IPS-NIHi11 (cell line): ENCODE measurements around the gene ZNF264.
A peak's percentile ranks its signal among the peaks of the same experiment; 100 is the strongest.
"Not testable (repeated sequence)": the region's sequence is repeated elsewhere in the genome, so short reads cannot be mapped to it uniquely, and the experiment has no call there.

Source experiments
- DNase-seq: peaks from one replicate; pipeline ENCODE4 v3.0.0; 2012; ENCODE audit warnings: mixed read lengths, low spot score

ZNF264 gene

DNA sequence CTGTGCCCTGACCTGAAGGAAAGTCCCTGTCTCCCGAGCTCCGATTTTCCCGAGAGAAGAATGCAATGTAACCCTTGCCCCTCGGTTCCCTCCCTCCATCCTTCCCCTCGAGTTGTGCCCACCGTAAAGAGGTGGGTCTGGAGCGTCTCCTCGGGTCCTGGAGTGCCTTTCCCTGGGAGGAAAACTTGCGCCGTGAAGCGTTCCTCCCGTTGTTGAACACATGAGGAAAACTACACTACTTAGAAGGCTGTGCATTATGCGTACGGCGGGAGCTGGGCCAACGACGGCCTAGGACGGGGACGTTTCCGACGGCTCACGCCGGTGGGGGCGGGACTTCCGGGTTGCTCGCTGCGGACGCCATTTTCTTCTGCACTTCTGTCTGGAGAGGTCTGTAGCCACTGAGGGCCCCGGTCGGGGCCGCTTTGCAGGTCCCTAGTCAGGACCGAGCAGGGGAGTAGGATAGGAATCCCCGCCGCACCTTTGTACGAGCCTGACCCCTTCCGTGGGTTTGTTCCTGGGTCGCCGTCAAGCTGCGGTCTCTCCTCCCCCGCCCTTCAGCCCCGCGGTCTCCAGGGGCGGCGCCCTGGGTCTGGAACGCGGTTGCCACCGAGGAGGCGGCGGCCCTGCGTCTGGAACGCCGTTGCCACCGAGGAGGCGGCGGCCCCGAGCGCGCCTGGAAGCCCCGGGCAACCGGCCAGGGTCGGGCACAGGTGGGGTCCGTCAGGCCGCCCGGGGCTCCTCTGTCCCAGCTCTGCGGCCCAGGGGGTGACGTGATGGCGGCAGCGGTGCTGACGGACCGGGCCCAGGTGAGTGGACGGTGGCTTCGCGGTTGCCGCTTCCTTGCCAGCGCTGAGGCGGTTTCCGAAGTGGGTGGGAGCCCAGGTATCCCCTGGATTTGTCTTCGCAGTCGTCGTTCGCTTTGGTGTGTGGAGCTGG is at the start of gene ZNF264:
Gene ZNF264 (plus strand): TSS at position 360 of the 936 bp plus-strand sequence. CDS start 414 bp downstream, at position 774.
- DNase-seq: peak; percentile 92

DNA sequence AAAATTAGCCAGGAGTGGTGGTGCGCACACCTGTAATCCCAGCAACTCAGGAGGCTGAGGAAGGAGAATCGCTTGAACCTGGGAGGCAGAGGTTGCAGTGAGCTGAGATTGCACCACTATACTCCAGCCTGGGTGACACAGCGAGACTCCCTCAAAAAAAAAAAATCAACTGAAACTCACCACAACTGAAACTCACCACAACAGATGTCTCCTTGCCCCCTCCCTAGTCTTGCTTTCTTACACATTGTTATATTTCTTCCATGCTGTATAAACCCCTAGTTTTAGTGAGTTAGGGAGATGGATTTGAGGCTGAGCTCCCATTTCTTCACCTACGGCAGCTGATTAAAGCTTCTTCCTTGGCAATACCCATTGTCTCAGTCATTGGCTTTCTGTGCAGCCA is 49.6 kb upstream of the ZNF264 start:
- DNase-seq: no peak

DNA sequence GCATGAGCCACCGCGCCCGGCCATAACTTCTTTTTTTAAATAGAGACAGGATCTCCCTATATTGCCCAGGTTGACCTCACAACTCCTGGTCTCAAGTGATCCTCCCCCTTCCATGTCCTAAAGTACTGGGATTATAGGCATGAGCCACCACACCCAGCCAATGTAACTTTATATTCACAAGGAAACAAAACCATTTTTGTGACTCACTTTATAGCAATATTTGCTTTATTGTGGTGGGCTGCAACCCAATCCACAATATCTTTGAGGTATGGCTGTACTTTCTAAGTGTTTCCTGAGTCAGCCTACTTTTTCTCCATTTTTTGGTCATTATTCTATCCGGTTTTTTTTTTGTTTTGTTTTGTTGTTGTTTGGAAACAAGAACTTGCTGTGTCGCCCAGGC is 38.4 kb upstream of the ZNF264 start:
- no peak for DNase-seq

DNA sequence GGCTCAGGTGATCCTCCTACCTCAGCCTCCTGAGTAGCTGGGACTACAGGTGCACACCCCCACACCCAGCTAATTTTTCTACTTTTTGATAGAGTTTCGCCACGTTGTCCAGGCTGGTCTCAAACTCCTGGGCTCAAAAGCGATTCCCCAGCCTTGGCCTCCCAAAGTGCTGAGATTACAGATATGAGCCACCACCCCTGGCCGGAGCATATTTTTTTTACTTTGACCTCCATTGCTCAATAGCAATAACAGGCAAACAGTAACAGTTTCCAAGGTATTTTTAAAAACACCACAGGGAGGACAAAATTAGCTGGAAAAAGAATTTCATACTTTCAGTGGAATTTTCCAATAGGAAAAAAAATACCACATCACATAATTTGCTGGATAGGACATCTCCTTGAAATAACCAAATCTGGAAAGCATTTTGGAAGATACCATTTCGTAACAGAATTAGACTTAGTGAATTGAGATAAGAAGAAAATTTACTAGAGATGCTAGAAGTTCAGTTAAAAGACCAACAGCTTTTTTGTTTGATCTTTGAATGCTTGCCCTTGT is 29.2 kb upstream of the ZNF264 start:
- DNase-seq: no peak

DNA sequence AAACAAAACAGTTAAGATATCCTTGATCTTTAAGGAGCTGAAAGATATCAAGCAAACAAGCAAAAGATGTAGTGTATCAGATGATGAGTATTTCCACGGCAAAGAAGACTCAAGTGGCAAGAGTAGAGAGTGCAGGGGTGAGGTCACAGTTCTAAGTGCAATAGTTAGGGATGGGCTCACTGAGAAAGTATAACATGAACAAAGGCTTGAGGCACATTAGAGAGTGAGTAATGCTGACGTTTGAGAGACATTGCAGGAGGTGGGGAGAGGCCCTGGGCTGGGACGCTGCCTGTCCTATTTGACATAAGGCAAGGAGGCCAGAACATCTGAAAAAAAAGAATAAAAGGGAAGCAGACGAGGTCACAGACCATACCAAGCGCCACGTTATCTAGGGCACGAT is 25.5 kb upstream of the ZNF264 start:
- no peak for DNase-seq

DNA sequence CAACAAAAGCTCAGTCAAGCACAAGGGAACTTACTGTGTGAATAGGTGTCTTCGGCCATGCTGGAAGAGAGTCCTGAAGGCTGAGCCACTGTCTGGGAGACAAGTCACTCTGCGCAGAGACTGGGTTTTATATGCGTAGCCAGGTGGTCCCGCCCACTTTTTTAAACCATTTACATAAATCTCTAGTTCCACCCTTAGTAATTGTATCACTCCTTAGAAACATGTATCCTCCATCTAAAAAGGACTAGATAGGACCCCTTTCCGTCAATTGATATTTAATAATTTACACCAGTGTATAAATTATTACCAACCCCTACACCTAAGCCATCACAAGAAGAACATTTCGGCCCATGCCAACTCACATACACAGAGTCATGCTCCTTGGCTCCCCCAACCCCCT is 23.9 kb upstream of the ZNF264 start, which contains the start of gene DUXA:
Gene DUXA (minus strand): TSS at position 101 of the 400 bp plus-strand sequence. CDS start 42 bp downstream, at position 59.
- DNase-seq: no peak

DNA sequence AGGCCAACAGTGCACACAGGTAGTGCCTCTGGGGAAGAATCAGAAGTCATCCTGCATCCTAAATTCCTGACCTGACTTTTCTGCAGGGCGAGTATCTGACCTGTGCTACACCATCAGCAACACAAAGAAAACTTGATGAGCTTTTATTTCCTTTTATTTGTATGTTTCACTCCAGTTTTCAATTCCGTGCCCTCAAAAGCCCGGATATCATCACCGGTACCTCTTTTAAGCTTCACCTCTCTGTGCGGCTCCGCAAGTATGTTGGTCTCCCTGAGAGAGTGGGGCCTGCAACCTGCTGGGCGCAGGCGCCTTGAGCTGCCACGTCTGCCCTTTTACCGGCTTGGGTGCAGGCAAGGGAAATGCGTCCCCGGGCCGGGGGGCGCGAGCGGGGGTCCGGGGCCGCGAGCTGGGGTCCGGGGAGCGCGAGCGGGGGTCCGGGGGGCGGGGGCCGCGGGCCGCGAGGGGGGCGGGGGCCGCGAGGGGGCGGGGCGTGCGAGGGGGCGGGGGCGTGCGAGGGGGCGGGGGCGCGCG is 19.7 kb upstream of the ZNF264 start:
- DNase-seq: peak; percentile 39

DNA sequence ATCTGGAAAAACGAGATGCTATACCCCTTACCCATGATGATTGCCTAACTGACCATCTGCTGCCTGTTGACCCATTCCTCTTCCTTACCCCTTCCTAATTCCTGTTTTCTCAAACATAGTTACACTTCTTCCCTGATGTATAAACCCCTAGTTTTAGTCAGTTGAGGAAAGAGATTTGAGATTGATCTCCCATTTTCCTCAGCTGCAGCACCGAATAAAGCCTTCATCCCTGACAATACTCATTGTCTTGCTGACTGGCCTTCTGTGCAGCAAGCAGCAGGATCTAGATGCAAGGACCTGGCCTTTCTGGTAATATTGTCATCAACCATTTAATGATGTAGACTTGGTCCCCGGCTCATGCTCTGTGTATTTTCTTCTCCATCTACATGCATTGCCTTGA is 999 bp upstream of the ZNF264 start:
- DNase-seq: no peak

DNA sequence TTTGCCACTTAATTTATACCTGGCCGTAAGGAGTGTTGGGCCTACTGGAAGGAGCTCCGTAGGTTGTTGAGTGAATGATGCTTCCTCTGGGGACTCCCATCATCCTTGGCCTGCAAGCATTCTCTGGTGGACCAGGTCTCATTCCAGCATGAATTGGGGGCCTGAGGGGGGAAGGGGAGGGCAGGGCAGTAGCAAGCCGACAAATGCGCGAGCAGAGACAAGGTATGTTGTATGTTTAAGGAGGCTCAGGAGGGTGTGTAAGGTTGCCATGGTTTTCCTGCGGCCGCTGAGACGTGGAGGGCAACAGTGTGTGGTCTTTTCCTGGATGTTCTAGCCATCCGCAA is 749 bp downstream of the ZNF264 start:
- DNase-seq: no peak

DNA sequence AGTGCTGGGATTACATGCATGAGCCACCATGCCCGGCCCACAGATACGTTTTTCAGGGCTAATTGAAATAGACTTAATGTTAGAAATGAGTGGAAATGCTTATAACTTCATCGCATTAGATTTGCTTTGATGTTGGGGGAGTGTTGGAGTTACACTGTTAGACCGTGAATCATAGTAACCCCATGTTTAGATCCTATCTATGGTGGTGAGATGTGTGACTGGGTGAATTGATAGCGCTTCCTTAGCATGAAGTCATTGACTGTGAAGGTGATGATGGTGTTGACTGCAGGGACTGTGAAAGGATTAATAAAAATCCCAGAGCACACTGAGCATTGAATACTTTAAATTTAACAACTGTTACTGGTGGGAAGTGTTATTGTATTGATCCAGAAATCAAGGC is 1.7 kb downstream of the ZNF264 start:
- no peak for DNase-seq

DNA sequence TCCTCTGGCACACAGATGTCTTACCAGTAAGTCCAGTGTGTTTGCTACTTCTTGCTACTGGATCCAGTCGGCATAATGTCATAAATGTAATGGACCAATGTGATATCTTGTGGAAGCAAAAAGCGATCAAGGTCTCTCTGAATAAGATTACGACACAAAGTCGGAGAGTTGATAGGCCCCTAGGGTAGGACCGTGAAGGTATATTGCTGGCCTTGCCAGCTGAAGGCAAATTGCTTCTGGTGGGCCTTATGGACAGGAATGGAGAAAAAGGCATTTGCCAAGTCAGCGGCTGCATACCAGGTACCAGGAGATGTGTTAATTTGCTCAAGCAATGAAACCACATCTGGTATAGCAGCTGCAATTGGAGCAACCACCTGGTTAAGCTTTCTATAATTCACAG is 6.6 kb downstream of the ZNF264 start:
- not testable (repeated sequence) for DNase-seq

DNA sequence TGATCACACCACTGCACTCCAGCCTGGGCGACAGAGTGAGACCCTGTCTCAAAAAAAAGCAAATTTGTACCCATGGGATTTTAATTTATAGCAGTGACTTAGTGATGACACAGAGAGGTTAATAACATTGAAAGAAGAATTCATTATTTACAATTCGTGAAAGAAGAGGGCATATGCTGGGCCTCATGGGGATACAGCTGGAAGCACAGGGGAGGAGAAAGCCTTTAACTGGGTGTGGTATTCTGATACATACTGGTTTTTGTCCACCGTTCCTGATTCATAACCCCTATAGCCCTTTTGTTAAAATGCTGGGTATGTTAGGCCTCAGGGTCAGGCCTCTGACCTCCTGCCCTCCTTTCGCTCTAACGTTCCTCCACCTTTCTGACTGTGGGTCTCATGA is 10.9 kb downstream of the ZNF264 start:
- no peak for DNase-seq

DNA sequence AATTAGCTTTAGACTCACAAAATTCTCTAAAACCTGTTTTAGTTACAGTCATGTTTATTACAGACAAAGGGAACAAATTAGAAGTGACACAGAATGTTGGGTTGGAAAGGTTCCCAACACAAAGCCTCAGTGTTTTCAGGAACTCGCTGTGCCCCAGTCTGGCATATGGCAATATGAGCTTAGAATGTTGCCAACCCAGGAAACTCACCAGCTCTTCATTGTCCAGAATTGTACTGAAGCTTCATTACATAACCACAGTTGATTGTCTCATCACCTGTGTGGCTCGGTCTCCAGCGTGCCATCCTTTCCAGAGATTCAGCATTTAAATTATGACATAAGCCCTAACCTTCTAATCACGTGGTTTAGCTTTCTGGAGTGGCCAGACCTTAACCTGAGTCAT is 19.1 kb downstream of the ZNF264 start:
- DNase-seq: no peak

DNA sequence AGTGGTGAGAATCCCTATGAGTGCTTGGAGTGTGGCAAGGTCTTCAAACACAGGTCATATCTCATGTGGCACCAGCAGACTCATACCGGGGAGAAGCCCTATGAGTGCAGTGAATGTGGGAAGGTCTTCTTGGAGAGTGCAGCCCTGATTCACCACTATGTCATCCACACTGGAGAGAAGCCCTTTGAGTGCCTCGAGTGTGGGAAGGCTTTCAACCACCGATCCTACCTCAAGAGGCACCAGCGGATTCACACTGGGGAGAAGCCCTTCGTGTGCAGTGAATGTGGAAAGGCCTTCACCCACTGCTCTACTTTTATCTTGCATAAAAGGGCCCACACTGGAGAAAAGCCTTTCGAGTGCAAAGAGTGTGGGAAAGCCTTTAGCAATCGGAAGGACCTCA is 20.8 kb downstream of the ZNF264 start:
- DNase-seq: no peak

DNA sequence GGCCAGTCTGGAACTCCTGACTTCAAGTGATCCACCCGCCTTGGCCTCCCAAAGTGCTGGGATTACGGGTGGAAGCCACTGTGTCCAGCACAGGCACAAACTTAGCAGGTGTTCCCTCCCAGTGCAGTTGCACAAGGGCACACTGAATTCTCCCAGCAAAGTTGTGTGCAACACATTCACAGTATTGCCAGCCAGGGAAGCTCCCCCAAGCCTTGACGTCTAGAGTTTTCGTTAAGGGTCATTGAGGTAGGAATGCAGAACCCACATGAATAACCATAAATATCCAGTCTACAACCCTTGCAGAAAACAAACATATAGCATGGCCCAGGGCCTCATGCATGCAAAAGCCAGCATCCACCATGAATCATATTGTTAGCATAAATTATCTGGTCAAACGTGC is 36.2 kb downstream of the ZNF264 start:
- no peak for DNase-seq

DNA sequence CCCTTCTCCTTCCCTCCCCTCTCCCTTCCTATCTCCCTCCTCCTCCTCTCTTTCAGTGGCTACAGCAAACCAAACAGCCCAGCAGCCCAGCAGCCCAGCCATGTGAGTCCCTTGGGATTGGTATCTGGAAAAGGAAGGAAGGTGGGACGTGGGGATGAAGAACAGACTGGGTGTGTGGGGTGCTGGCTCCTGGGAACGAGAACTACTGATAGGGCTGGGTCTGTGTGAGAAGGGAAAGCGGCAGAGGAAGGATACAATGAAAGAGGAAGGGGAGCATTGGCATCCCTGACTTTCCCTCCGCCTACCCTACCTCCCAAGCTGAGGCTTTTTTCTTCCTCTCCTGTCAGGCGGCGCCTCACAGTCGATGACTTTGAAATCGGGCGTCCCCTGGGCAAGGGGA is 40.4 kb downstream of the ZNF264 start:
- peak; percentile 21 for DNase-seq

DNA sequence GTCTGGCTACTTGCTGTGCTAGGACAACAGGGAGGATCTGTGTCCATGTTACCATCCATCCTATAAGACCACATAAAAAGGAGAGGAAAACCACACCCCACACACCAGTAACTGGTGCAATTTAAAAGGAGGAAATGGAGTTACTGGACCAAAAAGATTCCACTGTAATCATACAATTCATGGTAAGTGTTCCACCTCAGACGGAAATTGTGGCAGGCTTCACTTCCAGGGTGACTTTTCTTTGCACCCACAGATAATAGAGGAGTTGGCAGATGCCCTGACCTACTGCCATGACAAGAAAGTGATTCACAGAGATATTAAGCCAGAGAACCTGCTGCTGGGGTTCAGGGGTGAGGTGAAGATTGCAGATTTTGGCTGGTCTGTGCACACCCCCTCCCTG is 41.9 kb downstream of the ZNF264 start:
- no peak for DNase-seq

DNA sequence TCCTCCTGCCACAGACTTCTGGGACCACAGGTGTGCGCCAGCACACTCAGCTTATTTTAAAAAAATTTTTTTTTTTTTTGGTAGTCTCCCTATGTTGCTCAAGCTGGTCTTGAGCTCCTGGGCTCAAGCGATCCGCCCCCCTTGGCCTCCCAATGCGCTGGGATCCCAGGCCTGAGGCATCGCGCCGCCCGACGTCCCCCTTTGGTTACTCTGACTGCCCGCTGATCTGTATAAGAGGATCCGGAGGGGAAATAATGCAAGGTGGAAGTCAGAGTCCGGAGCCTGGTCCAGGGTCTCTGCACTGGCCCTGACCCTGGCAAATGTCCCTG is 48.6 kb downstream of the ZNF264 start:
- no peak for DNase-seq

DNA sequence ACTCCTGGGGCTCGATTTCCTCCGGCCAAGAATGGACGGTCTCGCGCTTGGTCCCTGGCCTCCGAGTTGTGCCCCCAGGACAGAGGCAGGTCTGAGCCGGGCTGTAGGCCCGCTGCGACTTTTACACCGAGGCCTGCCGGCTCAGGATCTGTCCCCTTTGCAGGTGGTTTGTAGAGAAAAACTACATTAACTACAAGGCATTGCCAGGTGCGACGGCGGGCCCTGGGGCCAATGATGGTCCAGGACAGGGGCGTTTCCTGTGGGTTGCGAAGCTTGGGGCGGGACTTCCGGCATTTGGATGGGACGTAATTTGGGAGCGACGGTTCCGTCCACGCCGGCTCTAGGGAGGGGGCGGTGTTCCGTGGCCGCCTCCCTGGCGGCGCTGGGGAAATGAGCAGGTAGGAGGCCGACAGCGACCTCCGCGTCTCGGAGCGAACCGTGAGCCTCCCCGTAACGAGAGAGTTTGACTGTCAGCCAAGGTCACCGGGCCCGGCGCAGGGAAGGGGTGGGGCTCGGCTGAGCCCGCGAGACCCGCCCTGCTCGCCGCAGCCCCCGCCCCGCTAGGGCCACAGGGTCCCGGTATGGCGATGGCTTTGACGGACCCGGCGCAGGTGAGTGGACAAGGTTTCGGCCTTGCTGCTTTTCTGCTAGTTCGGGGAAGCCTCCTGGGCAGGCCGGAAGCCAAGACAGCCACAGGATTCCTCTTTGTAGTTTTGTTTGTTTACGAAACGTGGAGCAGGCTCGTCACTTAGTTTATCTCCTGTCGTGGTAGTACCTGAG is 49.2 kb downstream of the ZNF264 start, which contains the start of gene ZNF805:
Gene ZNF805 (plus strand): TSS at position 322 of the 780 bp plus-strand sequence. CDS start 260 bp downstream, at position 582.
- peak; percentile 98 for DNase-seq

DNA sequence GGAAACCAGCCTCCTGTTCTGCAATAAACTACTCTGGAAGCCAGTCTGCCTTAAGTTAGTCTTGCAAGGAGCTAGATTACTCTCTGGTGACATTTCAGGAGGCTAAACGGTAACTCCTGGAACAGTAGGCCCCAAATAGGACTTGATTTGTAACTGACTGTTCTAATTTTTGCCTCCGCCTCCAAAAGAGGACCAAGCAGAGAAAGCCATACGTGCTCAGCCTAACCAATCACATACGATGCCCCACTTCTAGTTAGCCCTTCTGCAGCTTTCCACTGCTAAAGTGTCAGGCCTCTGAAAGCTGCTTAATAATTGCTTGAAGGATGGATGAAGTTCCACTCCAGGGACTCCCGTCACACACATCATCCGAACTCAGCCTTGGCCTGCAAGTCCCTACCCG is 49.9 kb downstream of the ZNF264 start:
- DNase-seq: no peak

DNA sequence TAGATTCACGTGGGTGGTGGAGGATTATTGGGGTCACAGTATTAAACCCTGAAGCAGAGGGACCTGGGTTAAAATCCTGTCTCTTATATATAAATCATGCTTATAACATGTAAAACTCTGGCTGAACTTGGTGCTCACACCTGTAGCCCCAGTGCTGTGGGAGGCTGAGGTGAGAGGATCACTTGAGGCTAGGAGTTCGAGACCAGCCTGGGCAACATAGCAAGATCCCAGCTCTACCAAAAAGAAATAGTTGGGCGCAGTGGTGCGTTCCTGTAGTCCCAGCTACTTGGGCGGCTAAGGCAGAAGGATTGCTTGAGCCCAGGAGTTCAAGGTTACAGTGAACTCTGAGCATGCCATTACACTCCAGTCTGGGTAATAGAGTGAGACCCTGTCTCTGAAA is 51.5 kb downstream of the ZNF264 start:
- DNase-seq: no peak

DNA sequence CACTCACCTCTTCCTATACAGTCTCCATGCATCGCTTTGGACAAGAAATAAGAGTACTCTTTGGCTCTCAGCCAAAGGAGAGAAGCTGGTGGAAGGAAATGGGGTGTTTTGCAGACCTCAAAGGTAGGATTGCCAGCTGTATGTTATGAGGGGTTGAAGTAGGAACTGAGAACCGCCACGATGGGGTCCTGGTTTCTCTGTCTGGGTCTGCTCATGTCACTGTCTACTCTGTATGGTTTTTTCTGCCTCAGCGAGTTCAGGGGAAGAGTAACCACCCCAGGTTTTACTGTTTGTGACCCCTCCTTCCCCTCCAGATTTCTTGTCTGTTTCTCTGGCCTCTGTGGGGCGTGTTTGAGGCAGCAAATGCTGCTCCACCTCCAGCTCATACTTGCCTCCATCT is 53.2 kb downstream of the ZNF264 start:
- DNase-seq: no peak

DNA sequence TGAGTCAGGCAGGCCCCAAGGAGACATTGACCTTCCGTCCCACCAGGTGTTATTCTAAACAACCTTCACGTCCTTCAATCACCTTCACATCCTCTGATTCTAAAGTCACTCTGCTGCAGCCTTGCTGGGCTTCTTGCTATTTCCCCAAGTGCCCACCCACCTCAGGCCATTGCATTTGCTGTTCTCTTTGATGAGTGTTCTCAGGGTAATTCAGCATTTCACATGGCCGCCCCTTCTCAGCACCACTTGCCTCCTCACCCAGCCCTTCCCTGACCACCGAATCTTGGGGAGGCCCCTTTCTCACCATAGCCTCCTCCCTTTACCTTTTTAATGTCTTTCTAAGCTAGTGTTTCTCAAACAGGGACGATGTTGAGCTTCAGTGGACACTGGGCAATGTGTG is 53.8 kb downstream of the ZNF264 start:
- DNase-seq: no peak
